Glomerular endothelial cell (primary cell): ENCODE data around the gene STK11. TPM values are rescaled to one million over a fixed set of nuclear protein-coding genes. Genes with fewer than 3 reads are reported as not detected.
"Not testable (repeated sequence)": the region's sequence is repeated elsewhere in the genome, so short reads cannot be mapped to it uniquely, and the experiment has no call there.

Experiments used
- DNase-seq: peaks from one replicate; pipeline ENCODE4 v3.0.0-alpha.2; 2011; ENCODE audit warnings: low read depth, low spot score; ENCODE audit errors: extremely low read depth
- total RNA-seq: library from RNA; depleted of rRNA; stranded (reverse); fragments of >200 nt; gene quantifications from 2 replicates; pipeline ENCODE4 v1.2.3, GENCODE V29; 2015

STK11 gene
- total RNA-seq, 1 donor from 2014 or later: 77.7 TPM

GRCh38 chr19:1246265-1247087 is 40.9 kb downstream of the STK11 start:
- not testable (repeated sequence) for DNase-seq

- no peak for DNase-seq
Observed at GRCh38 chr19:1247748-1248138, 42.2 kb downstream of the STK11 start.

- no peak for DNase-seq
Observed at GRCh38 chr19:1248139-1248785, 42.7 kb downstream of the STK11 start, which contains the start of gene MIDN. Gene MIDN (plus strand): TSS chr19:1248583. CDS start chr19:1250297, 1,714 bp downstream.

- DNase-seq: no peak
Observed at GRCh38 chr19:1248786-1249297, 43.3 kb downstream of the STK11 start.

GRCh38 chr19:1249298-1249989 is 43.9 kb downstream of the STK11 start:
- DNase-seq: no peak

GRCh38 chr19:1249990-1250436 is 44.4 kb downstream of the STK11 start:
- DNase-seq: no peak

- no peak for DNase-seq
Observed at GRCh38 chr19:1250437-1251260, 45.1 kb downstream of the STK11 start.

GRCh38 chr19:1251330-1252220 is 46.0 kb downstream of the STK11 start:
- DNase-seq: no peak

GRCh38 chr19:1252221-1252820 is 46.7 kb downstream of the STK11 start:
- DNase-seq: no peak

- DNase-seq: no peak
Observed at GRCh38 chr19:1252821-1253513, 47.4 kb downstream of the STK11 start.

GRCh38 chr19:1253514-1254080 is 48.0 kb downstream of the STK11 start:
- no peak for DNase-seq

GRCh38 chr19:1254081-1254527 is 48.5 kb downstream of the STK11 start:
- DNase-seq: no peak

GRCh38 chr19:1254530-1255185 is 49.1 kb downstream of the STK11 start:
- DNase-seq: no peak

- no peak for DNase-seq
Observed at GRCh38 chr19:1255186-1256161, 49.9 kb downstream of the STK11 start.

- no peak for DNase-seq
Observed at GRCh38 chr19:1256646-1257474, 51.3 kb downstream of the STK11 start.
